ENCODE data around the gene RIMS4.

DNA sequence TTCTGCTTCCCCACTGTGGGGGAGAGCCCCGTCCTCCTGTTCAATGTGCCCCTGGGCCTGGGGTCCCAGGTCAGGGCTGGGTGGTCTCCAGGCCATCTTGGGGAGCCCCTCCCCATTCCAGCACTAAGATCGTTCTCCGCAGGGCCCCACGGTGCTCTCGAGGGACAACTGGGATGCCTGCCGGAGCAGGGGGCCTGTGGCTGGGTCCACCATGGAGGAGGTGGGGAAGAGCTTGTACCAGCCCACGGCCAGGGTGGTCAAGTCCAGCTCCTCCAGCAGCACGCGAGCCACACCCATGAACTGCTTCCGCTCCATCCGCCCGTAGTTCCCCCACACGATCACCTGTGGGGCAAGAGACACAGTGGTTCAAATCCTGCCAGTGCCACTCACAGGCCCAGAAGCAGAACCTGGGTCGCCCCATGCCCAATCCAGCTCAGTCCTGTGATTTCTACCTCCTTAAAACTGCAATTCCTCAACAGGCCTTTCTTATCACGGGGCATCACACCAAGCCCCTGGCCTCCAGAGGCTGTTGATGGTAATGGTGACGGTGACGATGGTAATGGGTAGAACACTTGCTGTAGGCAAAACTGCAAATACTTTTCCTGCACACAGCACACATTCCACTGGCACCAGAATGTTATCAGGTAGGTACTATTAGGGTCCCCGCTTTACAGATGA lies 54.2 kb downstream of the RIMS4 start:
- no peak for TF ChIP-seq EZH2 (IDR thresholded peaks at IDR 0.05; ENCODE audit: borderline replicate concordance, low read length)
- TF ChIP-seq, protein P1, sequence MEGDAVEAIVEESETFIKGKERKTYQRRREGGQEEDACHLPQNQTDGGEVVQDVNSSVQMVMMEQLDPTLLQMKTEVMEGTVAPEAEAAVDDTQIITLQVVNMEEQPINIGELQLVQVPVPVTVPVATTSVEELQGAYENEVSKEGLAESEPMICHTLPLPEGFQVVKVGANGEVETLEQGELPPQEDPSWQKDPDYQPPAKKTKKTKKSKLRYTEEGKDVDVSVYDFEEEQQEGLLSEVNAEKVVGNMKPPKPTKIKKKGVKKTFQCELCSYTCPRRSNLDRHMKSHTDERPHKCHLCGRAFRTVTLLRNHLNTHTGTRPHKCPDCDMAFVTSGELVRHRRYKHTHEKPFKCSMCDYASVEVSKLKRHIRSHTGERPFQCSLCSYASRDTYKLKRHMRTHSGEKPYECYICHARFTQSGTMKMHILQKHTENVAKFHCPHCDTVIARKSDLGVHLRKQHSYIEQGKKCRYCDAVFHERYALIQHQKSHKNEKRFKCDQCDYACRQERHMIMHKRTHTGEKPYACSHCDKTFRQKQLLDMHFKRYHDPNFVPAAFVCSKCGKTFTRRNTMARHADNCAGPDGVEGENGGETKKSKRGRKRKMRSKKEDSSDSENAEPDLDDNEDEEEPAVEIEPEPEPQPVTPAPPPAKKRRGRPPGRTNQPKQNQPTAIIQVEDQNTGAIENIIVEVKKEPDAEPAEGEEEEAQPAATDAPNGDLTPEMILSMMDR (conservative IDR thresholded peaks at IDR 0.05 in 1 of 2, IDR thresholded peaks at IDR 0.05 in 1 of 2; ENCODE audit: extremely low read depth in 1 of 2, insufficient read depth in 1 of 2, low read depth in 1 of 2, low read length in 2 of 2) = no peak

All from mammary epithelial cell (primary cell).